Upper lobe of left lung (tissue), 6 donors: ENCODE measurements around the gene APLF. TPM values are rescaled to one million over a fixed set of nuclear protein-coding genes. Genes with fewer than 3 reads are reported as not detected.

Experiments used
- ATAC-seq, 2 donors: fragments of 200-7000 bp; cut with Tn5 transposase; one replicate each; pipeline ENCODE4 v1.9.1; 2022; ENCODE audit warnings: mild to moderate bottlenecking in 2 of 2, moderate library complexity in 2 of 2; ENCODE audit not compliant: low FRiP score in 2 of 2
- DNase-seq, 2 donors: peaks; one replicate each; pipeline ENCODE4 v3.0.0-alpha.2; 2019 to 2020
- H3K27ac ChIP-seq, 4 donors: fragments of 200-600 bp; sonication (generic); one replicate each; pipeline ENCODE4 v1.5.1; 2016 to 2019
- H3K27me3 ChIP-seq, 4 donors: fragments of 200-600 bp; sonication (generic); one replicate each; pipeline ENCODE4 v1.5.1; 2017 to 2019
- H3K36me3 ChIP-seq, 4 donors: fragments of 200-600 bp; sonication (generic); one replicate each; pipeline ENCODE4 v1.5.1; 2016 to 2019
- H3K4me1 ChIP-seq, 4 donors: fragments of 200-600 bp; sonication (generic); one replicate each; pipeline ENCODE4 v1.5.1; 2018 to 2019
- H3K4me3 ChIP-seq, 4 donors: fragments of 200-600 bp; sonication (generic); one replicate each; pipeline ENCODE4 v1.5.1; 2017 to 2019; ENCODE audit warnings: mild to moderate bottlenecking in 2 of 4, moderate library complexity in 1 of 4
- H3K9me3 ChIP-seq, 4 donors: fragments of 200-600 bp; sonication (generic); one replicate each; pipeline ENCODE4 v1.5.1; 2018 to 2019
- CTCF ChIP-seq, 6 experiments: fragments of 450-650 bp in 4 of 6; fragments of 200-600 bp in 2 of 6; sonication (generic) in 2 of 6; IDR thresholded peaks; one replicate each; pipeline ENCODE4 v1.5.1; 2016 to 2019; ENCODE audit warnings: antibody characterized with exemption in 6 of 6
- EP300 ChIP-seq, 4 donors: sonication (generic); formaldehyde crosslinking; IDR thresholded peaks; one replicate each; pipeline ENCODE4 v1.5.1; 2017; ENCODE audit warnings: antibody characterized with exemption in 4 of 4, control low read depth in 2 of 4
- POLR2A ChIP-seq, 4 donors: fragments of 450-650 bp; IDR thresholded peaks; one replicate each; pipeline ENCODE4 v1.5.1; 2016 to 2017; ENCODE audit warnings: antibody characterized with exemption in 4 of 4, mild to moderate bottlenecking in 2 of 4
- POLR2AphosphoS5 ChIP-seq, 2 donors: sonication (generic); formaldehyde crosslinking; IDR thresholded peaks; one replicate each; pipeline ENCODE4 v1.5.1; 2017; ENCODE audit warnings: antibody characterized with exemption in 2 of 2
- WGBS, 2 donors: methylation state at CpG; one replicate each; pipeline ENCODE4 v1.1.5; 2017 to 2018; 5-methylcytosine and 5-hydroxymethylcytosine counted together
- total RNA-seq, 6 donors: library from RNA; depleted of rRNA in 4 of 6; stranded (reverse); fragments of >200 nt in 4 of 6; gene quantifications; one replicate each; pipeline versions ENCODE4 v1.1.0 to v1.2.1, GENCODE V29; 2016 to 2021
- donor health status: DM: no; HTN: no; CAD: no; lungs with moderate emphysema.
- donor health status: DM: no; HTN: yes; CAD: no; lungs with severe emphysema.

APLF gene
- total RNA-seq, 6 donors from 2014 or later = 3.7 to 5.5 (median 4.7) TPM

- DNase-seq = no peak
These were observed 68.6 kb downstream of the APLF start for GRCh38 chr2:68536000-68536399.

GRCh38 chr2:68537011-68537410, 69.6 kb downstream of the APLF start:
- 84 to 89% methylated on average over 4 of the region's 4 CpGs for WGBS, 2 donors

More at GRCh38 chr2:68536000-68536399, 68.6 kb downstream of the APLF start:
- TF ChIP-seq POLR2AphosphoS5 (IDR thresholded peaks at IDR 0.05) (no peak), EP300 (IDR thresholded peaks at IDR 0.05) (no peak), POLR2A (IDR thresholded peaks at IDR 0.05) (no peak), CTCF (IDR thresholded peaks at IDR 0.05) (no peak)
- no peak overlapping the region for H3K27ac ChIP-seq
- no peaks in the 10 kb centered on the region for H3K27me3 ChIP-seq
- no peak overlapping the region for H3K4me3 ChIP-seq
- H3K36me3 ChIP-seq = no peaks in the 10 kb centered on the region
- 64 to 67% methylated on average over 3 of the region's 3 CpGs for WGBS, 2 donors
- ATAC-seq = no peak
- H3K4me1 ChIP-seq = no peaks in the 10 kb centered on the region
- no peaks in the 10 kb centered on the region for H3K9me3 ChIP-seq

GRCh38 chr2:68537809-68538208, 70.4 kb downstream of the APLF start:
- H3K27me3 ChIP-seq = no peaks in the 10 kb centered on the region
- no peaks in the 10 kb centered on the region for H3K36me3 ChIP-seq

More at GRCh38 chr2:68537011-68537410, 69.6 kb downstream of the APLF start:
- Histone ChIP-seq H3K36me3 (no peaks in the 10 kb centered on the region), H3K9me3 (no peaks in the 10 kb centered on the region), H3K27me3 (no peaks in the 10 kb centered on the region), H3K4me1 (no peaks in the 10 kb centered on the region), H3K4me3 (no peak overlapping the region), H3K27ac (no peak overlapping the region)
- DNase-seq (no peak), ATAC-seq (no peak)
- no peak for TF ChIP-seq EP300 (IDR thresholded peaks at IDR 0.05)
- no peak for TF ChIP-seq POLR2A (IDR thresholded peaks at IDR 0.05)
- TF ChIP-seq CTCF (IDR thresholded peaks at IDR 0.05) = no peak
- TF ChIP-seq POLR2AphosphoS5 (IDR thresholded peaks at IDR 0.05) = no peak

GRCh38 chr2:68544811-68545210, 77.4 kb downstream of the APLF start:
- Histone ChIP-seq H3K4me1 (no peaks in the 10 kb centered on the region), H3K36me3 (no peaks in the 10 kb centered on the region), H3K9me3 (no peaks in the 10 kb centered on the region), H3K27me3 (no peaks in the 10 kb centered on the region), H3K4me3 (no peak overlapping the region), H3K27ac (no peak overlapping the region)
- 95 to 96% methylated on average over 2 of the region's 2 CpGs for WGBS, 2 donors
- ATAC-seq (no peak), DNase-seq (no peak)
- TF ChIP-seq EP300 (IDR thresholded peaks at IDR 0.05) (no peak), CTCF (IDR thresholded peaks at IDR 0.05) (no peak), POLR2A (IDR thresholded peaks at IDR 0.05) (no peak), POLR2AphosphoS5 (IDR thresholded peaks at IDR 0.05) (no peak)

More at GRCh38 chr2:68537809-68538208, 70.4 kb downstream of the APLF start:
- DNase-seq (no peak), ATAC-seq (no peak)
- no peaks in the 10 kb centered on the region for H3K4me1 ChIP-seq
- WGBS, 2 donors = 56 to 79% methylated on average over 2 of the region's 2 CpGs
- no peak overlapping the region for H3K4me3 ChIP-seq
- TF ChIP-seq POLR2A (IDR thresholded peaks at IDR 0.05) (no peak), EP300 (IDR thresholded peaks at IDR 0.05) (no peak), CTCF (IDR thresholded peaks at IDR 0.05) (no peak), POLR2AphosphoS5 (IDR thresholded peaks at IDR 0.05) (no peak)
- no peaks in the 10 kb centered on the region for H3K9me3 ChIP-seq
- H3K27ac ChIP-seq = no peak overlapping the region

- WGBS, 2 donors = 47 to 53% methylated on average over 1 of the region's 1 CpG
- no peaks in the 10 kb centered on the region for H3K4me1 ChIP-seq
- DNase-seq (no peak), ATAC-seq (no peak)
- no peak overlapping the region for H3K27ac ChIP-seq
- TF ChIP-seq EP300 (IDR thresholded peaks at IDR 0.05) = no peak
- TF ChIP-seq CTCF (IDR thresholded peaks at IDR 0.05) = no peak
- TF ChIP-seq POLR2AphosphoS5 (IDR thresholded peaks at IDR 0.05) = no peak
- no peak for TF ChIP-seq POLR2A (IDR thresholded peaks at IDR 0.05)
- no peaks in the 10 kb centered on the region for H3K9me3 ChIP-seq
- H3K27me3 ChIP-seq = no peaks in the 10 kb centered on the region
- H3K4me3 ChIP-seq = no peak overlapping the region
- H3K36me3 ChIP-seq = no peaks in the 10 kb centered on the region
These were observed 81.0 kb downstream of the APLF start for GRCh38 chr2:68548396-68548795.
